ENCODE measurements around the gene SEPTIN10. TPM values are rescaled to one million over a fixed set of nuclear protein-coding genes. Genes with fewer than 3 reads are reported as not detected.

Gene SEPTIN10
- total and polyA plus RNA-seq, 4 donors, result 51.6 to 82.6 (median 69.6) TPM

DNA sequence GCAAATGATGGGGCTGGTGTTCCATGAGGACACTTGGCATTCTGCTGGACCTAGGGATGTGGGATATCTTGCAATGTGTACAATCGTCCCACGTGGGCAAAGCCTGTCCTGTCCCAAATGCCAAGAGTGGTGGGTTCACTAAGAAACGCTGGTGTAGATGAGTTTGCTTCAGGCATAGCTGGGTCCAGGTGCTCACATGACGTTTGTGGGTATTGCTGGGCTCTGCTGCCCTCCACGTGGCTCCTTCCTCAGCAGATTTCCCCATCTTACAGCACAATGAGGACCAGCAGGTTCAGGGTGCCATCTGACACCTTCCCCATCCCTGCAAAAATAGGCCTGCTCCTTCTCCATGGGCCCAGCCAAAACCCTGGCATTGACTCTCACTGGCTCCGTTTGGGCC lies 105.9 kb downstream of the SEPTIN10 start:
- Histone ChIP-seq H3K4me1 (ENCODE audit: control insufficient read depth, insufficient read depth, low read length) (peaks cover 9% of the 10 kb centered on the region), H3K4me3 (ENCODE audit: low read depth, low read length) (no peak overlapping the region), H3K27ac (ENCODE audit: low read depth, low read length) (no peak overlapping the region), H3K9me3 (ENCODE audit: control insufficient read depth, insufficient read depth, low read length) (peaks cover 11% of the 10 kb centered on the region), H3K36me3 (ENCODE audit: control insufficient read depth, insufficient read depth, low read length) (peaks cover 6% of the 10 kb centered on the region), H3K27me3 (ENCODE audit: control insufficient read depth, insufficient read depth, low read length) (peaks cover 3% of the 10 kb centered on the region)
- WGBS (ENCODE audit: insufficient coverage), result 91% methylated on average over 6 of the region's 6 CpGs
- DNase-seq (ENCODE audit: low read depth in 4 of 6, low spot score in 6 of 6), result no peak

DNA sequence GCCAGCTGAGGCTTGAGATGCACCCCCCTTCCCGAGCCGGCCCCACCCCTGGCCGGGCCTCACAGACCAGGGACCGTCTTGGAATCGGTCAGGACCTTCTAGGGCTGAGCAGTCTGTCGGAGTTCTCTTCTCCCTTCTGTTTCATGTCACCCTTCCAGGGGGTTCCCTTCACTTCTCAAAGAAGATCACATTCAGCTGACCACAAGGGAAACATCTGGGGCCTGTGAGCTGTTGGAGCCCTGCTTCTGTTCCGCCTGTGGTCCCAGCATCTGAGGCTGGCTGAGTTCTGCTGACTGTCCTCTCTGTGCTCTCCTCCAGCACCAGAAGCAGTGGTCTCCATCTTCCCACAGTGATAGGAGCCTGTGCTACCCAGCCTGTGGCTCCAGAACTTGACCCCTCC lies 106.5 kb downstream of the SEPTIN10 start:
- H3K9me3 ChIP-seq (ENCODE audit: control insufficient read depth, insufficient read depth, low read length), result peaks cover 11% of the 10 kb centered on the region
- 94% methylated on average over 7 of the region's 7 CpGs for WGBS (ENCODE audit: insufficient coverage)
- H3K36me3 ChIP-seq (ENCODE audit: control insufficient read depth, insufficient read depth, low read length), result peaks cover 6% of the 10 kb centered on the region
- H3K27ac ChIP-seq (ENCODE audit: low read depth, low read length), result no peak overlapping the region
- H3K4me1 ChIP-seq (ENCODE audit: control insufficient read depth, insufficient read depth, low read length), result peaks cover 15% of the 10 kb centered on the region
- no peak overlapping the region for H3K4me3 ChIP-seq (ENCODE audit: low read depth, low read length)
- no peak for DNase-seq (ENCODE audit: low read depth in 4 of 6, low spot score in 6 of 6)
- peaks cover 3% of the 10 kb centered on the region for H3K27me3 ChIP-seq (ENCODE audit: control insufficient read depth, insufficient read depth, low read length)

DNA sequence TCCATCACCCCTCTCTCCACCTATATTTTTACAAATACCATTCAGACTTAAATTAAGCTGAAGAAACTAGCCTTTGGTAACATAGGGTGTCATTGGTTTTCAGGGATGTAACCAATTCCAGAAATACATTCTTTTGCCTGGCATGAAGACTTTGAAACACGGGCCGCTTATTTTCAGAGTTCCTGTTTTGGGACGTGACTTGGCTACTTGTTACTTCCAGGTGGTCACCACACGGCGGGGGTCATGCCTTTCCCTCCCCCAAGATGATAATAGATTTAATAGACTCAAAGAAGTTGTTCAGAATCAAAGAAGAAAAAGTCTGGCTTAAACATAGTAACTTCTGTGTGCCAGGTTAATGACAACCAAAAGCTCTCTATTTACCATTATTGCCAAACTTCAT lies 110.6 kb downstream of the SEPTIN10 start:
- Histone ChIP-seq H3K27me3 (ENCODE audit: control insufficient read depth, insufficient read depth, low read length) (no peaks in the 10 kb centered on the region), H3K4me3 (ENCODE audit: low read depth, low read length) (no peak overlapping the region), H3K27ac (ENCODE audit: low read depth, low read length) (no peak overlapping the region), H3K9me3 (ENCODE audit: control insufficient read depth, insufficient read depth, low read length) (peaks cover 11% of the 10 kb centered on the region), H3K4me1 (ENCODE audit: control insufficient read depth, insufficient read depth, low read length) (peaks cover 20% of the 10 kb centered on the region), H3K36me3 (ENCODE audit: control insufficient read depth, insufficient read depth, low read length) (peaks cover 23% of the 10 kb centered on the region)
- DNase-seq (ENCODE audit: low read depth in 4 of 6, low spot score in 6 of 6), result no peak
- WGBS (ENCODE audit: insufficient coverage), result no CpG with 5 or more reads among the region's 5 CpGs

DNA sequence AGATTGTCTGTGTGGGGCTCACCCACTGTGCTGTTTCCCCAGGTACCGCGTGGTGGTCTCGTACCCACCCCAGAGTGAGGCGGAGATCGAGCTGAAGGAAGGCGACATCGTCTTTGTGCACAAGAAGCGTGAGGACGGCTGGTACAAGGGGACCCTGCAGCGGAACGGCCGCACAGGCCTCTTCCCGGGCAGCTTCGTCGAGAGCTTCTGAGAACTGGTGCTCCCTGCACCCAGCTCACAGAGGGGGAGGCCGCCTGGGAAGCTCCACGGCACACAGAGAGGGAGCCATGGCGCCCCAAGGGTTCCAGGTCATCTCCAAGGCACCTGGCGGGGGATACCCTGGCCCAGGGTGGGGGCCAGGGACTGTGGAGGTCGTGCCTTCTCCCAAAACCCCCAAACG lies 112.3 kb downstream of the SEPTIN10 start:
- Histone ChIP-seq H3K27ac (ENCODE audit: low read depth, low read length) (no peak overlapping the region), H3K4me3 (ENCODE audit: low read depth, low read length) (no peak overlapping the region), H3K4me1 (ENCODE audit: control insufficient read depth, insufficient read depth, low read length) (peaks cover 31% of the 10 kb centered on the region), H3K36me3 (ENCODE audit: control insufficient read depth, insufficient read depth, low read length) (peaks cover 23% of the 10 kb centered on the region), H3K27me3 (ENCODE audit: control insufficient read depth, insufficient read depth, low read length) (no peaks in the 10 kb centered on the region), H3K9me3 (ENCODE audit: control insufficient read depth, insufficient read depth, low read length) (peaks cover 11% of the 10 kb centered on the region)
- no peak for DNase-seq (ENCODE audit: low read depth in 4 of 6, low spot score in 6 of 6)
- 91% methylated on average over 21 of the region's 21 CpGs for WGBS (ENCODE audit: insufficient coverage)

DNA sequence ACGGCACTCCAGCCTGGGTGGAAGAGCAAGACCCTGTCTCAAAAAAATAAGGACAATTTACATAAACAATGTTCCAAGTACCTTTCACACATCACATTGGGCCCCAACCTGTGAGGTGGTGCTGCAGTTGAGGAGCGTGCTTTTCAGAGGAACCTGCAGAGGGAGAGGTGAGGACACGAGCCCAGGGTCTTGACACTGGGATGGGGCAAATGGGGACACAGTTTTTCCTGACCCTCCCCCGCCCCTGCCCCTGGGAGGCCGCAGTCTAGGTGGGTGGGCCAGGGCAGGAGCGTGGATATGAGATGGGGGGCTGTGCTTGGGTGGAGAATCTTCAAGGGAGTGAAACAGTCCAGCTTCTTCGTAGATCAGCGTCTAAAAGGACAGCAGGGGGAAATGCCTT lies 112.9 kb downstream of the SEPTIN10 start:
- Histone ChIP-seq H3K4me3 (ENCODE audit: low read depth, low read length) (no peak overlapping the region), H3K9me3 (ENCODE audit: control insufficient read depth, insufficient read depth, low read length) (peaks cover 8% of the 10 kb centered on the region), H3K4me1 (ENCODE audit: control insufficient read depth, insufficient read depth, low read length) (peaks cover 31% of the 10 kb centered on the region), H3K27me3 (ENCODE audit: control insufficient read depth, insufficient read depth, low read length) (no peaks in the 10 kb centered on the region), H3K27ac (ENCODE audit: low read depth, low read length) (no peak overlapping the region), H3K36me3 (ENCODE audit: control insufficient read depth, insufficient read depth, low read length) (peaks cover 23% of the 10 kb centered on the region)
- DNase-seq (ENCODE audit: low read depth in 4 of 6, low spot score in 6 of 6), result no peak
- 95% methylated on average over 6 of the region's 8 CpGs for WGBS (ENCODE audit: insufficient coverage)

DNA sequence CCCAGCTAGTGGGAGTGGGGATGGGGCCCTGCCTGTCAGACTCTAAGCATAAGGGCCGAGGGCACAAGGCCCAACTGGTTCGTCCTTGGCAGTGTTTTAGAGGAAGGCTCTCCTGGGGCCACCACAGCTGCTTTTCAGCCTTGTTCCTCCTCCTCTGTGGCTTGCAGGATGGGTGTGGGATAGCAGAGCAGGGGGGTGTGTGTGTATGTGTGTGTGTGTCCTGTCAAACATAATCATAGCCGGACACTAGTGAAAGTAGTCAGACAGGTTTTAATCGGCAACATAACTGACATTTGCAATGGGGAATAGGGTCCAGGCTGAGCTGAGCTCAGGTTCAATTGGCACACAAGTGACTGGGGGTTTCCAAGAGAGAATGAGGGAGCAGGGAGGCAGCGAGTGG lies 114.2 kb downstream of the SEPTIN10 start:
- no peak overlapping the region for H3K4me3 ChIP-seq (ENCODE audit: low read depth, low read length)
- 61% methylated on average over 5 of the region's 5 CpGs for WGBS (ENCODE audit: insufficient coverage)
- no peak for DNase-seq (ENCODE audit: low read depth in 4 of 6, low spot score in 6 of 6)

DNA sequence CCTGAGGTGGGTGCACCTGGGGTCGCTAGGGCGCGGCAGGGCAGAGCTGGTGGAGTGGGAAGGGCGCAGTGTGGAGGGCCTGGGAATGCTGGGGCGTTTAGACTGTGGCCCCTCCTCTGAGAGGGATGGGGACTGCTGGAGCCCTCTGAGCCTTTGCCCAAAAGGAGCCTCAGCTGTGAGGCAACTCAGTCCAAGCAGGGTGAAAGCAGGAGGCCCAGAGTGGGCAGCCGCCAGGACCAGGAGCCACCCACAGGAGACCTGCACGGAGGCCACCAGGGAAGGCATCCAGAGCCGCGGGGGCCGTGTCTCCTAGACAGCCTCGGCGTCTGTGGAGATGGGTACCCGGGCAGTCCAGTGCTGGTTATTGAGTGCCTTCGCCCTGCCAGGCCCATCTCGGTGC lies 114.9 kb downstream of the SEPTIN10 start:
- no peaks in the 10 kb centered on the region for H3K27me3 ChIP-seq (ENCODE audit: control insufficient read depth, insufficient read depth, low read length)
- H3K4me3 ChIP-seq (ENCODE audit: low read depth, low read length), result no peak overlapping the region
- H3K9me3 ChIP-seq (ENCODE audit: control insufficient read depth, insufficient read depth, low read length), result no peaks in the 10 kb centered on the region
- peaks cover 41% of the 10 kb centered on the region for H3K4me1 ChIP-seq (ENCODE audit: control insufficient read depth, insufficient read depth, low read length)
- DNase-seq (ENCODE audit: low read depth in 4 of 6, low spot score in 6 of 6), result no peak
- 88% methylated on average over 15 of the region's 15 CpGs for WGBS (ENCODE audit: insufficient coverage)
- peaks cover 22% of the 10 kb centered on the region for H3K36me3 ChIP-seq (ENCODE audit: control insufficient read depth, insufficient read depth, low read length)
- no peak overlapping the region for H3K27ac ChIP-seq (ENCODE audit: low read depth, low read length)

More for the DNA sequence above, 114.2 kb downstream of the SEPTIN10 start:
- Histone ChIP-seq H3K27ac (ENCODE audit: low read depth, low read length) (no peak overlapping the region), H3K27me3 (ENCODE audit: control insufficient read depth, insufficient read depth, low read length) (no peaks in the 10 kb centered on the region), H3K9me3 (ENCODE audit: control insufficient read depth, insufficient read depth, low read length) (no peaks in the 10 kb centered on the region), H3K4me1 (ENCODE audit: control insufficient read depth, insufficient read depth, low read length) (peaks cover 41% of the 10 kb centered on the region), H3K36me3 (ENCODE audit: control insufficient read depth, insufficient read depth, low read length) (peaks cover 23% of the 10 kb centered on the region)

DNA sequence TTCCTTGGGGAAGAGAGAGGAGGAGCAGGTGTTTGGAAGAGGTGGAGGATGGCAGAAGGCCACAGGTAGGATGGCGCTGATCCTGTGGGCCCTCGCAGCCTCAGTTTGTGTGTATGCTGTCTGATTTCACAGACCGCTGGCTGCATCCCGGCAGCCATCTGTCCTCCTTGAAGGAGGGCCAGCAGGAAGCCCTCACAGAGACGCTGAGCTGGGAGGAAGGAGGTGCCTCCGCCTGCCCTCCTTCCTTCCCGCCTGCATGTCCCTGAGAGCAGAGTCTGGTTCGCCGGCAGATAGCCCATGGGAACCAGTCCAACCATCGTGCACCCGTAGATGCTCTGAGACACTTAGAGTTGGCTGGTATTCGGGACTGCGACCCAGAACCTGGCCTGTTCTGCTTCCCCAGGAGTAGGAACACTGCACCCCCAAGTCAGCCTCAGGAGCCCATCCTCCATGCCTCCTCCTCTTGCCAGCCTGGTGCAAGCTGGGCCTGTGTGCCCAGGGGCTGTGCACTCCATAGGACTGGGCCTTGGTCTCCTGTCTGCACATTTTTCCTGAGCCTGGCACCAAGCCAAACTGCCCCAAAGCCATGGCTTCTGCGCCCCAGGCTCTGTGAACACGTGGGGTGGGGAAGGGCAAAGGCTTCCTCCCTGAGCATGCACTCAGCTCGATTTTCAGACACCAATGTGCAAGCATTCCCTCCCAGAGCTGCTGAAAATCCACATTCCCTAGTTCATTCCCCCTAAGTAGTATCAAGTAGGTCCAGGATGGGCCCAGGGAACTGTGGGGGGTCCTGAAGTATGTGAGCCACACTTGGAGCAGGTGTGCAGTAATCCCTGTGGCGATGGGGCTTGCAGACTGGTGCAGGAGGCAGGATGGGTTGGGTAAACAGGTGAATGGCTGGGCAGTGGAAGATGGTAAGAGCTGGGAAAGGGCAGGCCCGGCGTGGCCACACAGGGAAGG lies 115.6 kb downstream of the SEPTIN10 start:
- Histone ChIP-seq H3K36me3 (ENCODE audit: control insufficient read depth, insufficient read depth, low read length) (peaks cover 28% of the 10 kb centered on the region), H3K27me3 (ENCODE audit: control insufficient read depth, insufficient read depth, low read length) (no peaks in the 10 kb centered on the region), H3K4me1 (ENCODE audit: control insufficient read depth, insufficient read depth, low read length) (peaks cover 41% of the 10 kb centered on the region), H3K9me3 (ENCODE audit: control insufficient read depth, insufficient read depth, low read length) (no peaks in the 10 kb centered on the region), H3K4me3 (ENCODE audit: low read depth, low read length) (no peak overlapping the region), H3K27ac (ENCODE audit: low read depth, low read length) (no peak overlapping the region)
- WGBS (ENCODE audit: insufficient coverage), result 57% methylated on average over 16 of the region's 19 CpGs
- peak in 1 of 6 donors; percentile 88 for DNase-seq (ENCODE audit: low read depth in 4 of 6, low spot score in 6 of 6)

DNA sequence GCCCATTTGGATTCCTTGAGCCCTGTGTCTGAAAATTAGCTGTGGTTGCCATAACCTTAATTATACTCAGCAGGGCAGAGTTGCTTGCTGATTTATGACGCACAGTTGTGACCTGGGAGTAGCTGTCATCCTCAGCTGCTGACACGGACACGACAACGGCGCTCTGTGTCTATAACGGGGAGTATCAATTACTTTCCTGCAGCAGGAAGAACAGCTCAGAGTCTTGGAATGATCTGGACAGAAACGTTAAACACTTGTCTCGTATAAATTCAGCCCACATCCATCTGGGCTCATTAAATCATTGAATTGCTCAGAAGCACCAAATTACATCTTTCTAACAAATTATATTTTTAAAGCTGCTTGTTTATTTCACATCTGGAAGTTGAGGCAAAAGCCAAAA lies 116.3 kb downstream of the SEPTIN10 start:
- Histone ChIP-seq H3K27me3 (ENCODE audit: control insufficient read depth, insufficient read depth, low read length) (no peaks in the 10 kb centered on the region), H3K4me3 (ENCODE audit: low read depth, low read length) (no peak overlapping the region), H3K9me3 (ENCODE audit: control insufficient read depth, insufficient read depth, low read length) (no peaks in the 10 kb centered on the region), H3K27ac (ENCODE audit: low read depth, low read length) (no peak overlapping the region), H3K4me1 (ENCODE audit: control insufficient read depth, insufficient read depth, low read length) (peaks cover 37% of the 10 kb centered on the region), H3K36me3 (ENCODE audit: control insufficient read depth, insufficient read depth, low read length) (peaks cover 34% of the 10 kb centered on the region)
- DNase-seq (ENCODE audit: low read depth in 4 of 6, low spot score in 6 of 6), result peak in 1 of 6 donors; percentile 61
- 38% methylated on average over 7 of the region's 8 CpGs for WGBS (ENCODE audit: insufficient coverage)

DNA sequence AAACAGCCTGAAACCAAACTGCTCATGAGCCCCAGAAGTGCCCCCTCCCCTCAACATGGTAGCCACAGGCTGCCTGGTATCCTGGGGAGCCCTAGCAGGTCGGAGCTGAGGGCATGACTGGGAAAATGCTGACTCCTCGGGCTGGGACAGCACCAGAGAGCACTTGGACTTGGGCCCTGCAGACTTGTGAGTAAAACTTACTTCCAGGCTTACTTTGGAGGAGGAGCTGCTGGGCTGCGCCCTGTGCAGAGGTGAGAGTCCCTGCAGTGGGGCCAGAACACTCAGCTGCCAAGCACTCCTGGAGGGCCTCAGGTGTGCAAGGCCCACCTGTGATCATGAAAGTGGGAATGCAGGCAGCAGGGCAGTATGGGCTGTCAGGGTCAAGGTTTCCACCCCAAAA lies 119.4 kb downstream of the SEPTIN10 start:
- 92% methylated on average over 3 of the region's 3 CpGs for WGBS (ENCODE audit: insufficient coverage)
- H3K4me3 ChIP-seq (ENCODE audit: low read depth, low read length), result no peak overlapping the region
- DNase-seq (ENCODE audit: low read depth in 4 of 6, low spot score in 6 of 6), result no peak

More for the DNA sequence above, 119.4 kb downstream of the SEPTIN10 start:
- peaks cover 31% of the 10 kb centered on the region for H3K4me1 ChIP-seq (ENCODE audit: control insufficient read depth, insufficient read depth, low read length)
- no peaks in the 10 kb centered on the region for H3K27me3 ChIP-seq (ENCODE audit: control insufficient read depth, insufficient read depth, low read length)
- peaks cover 30% of the 10 kb centered on the region for H3K36me3 ChIP-seq (ENCODE audit: control insufficient read depth, insufficient read depth, low read length)
- no peaks in the 10 kb centered on the region for H3K9me3 ChIP-seq (ENCODE audit: control insufficient read depth, insufficient read depth, low read length)
- no peak overlapping the region for H3K27ac ChIP-seq (ENCODE audit: low read depth, low read length)
